Astrocyte (in vitro differentiated cells and primary cell): ENCODE measurements around the gene MARK1. TPM values are rescaled to one million over a fixed set of nuclear protein-coding genes. Genes with fewer than 3 reads are reported as not detected.

Experiments
- DNase-seq: peaks from one replicate; pipeline ENCODE4 v3.0.0-alpha.2; 2010; ENCODE audit warnings: low read depth
- FAIRE-seq: peaks from 2 replicates; lab custom pipeline; 2011; peaks lifted over from hg19 to GRCh38; lab: Jason Lieb, UNC
- H2AFZ ChIP-seq: 2 replicates; pipeline ENCODE4 v1.6.0; 2012; ENCODE audit warnings: low read depth, low read length, inconsistent platforms
- H3K27ac ChIP-seq: 2 replicates; pipeline ENCODE4 v1.5.1; 2011; ENCODE audit warnings: low read depth, low read length, inconsistent platforms
- H3K27me3 ChIP-seq: 2 replicates; pipeline ENCODE4 v1.6.0; 2011; ENCODE audit warnings: low read length, inconsistent platforms; ENCODE audit not compliant: insufficient read depth
- H3K36me3 ChIP-seq: 2 replicates; pipeline ENCODE4 v1.5.1; 2011; ENCODE audit warnings: low read length, inconsistent platforms; ENCODE audit not compliant: insufficient read depth
- H3K4me1 ChIP-seq: 2 replicates; pipeline ENCODE4 v1.5.1; 2011; ENCODE audit warnings: low read length, inconsistent platforms; ENCODE audit not compliant: insufficient read depth
- H3K4me2 ChIP-seq: 2 replicates; pipeline ENCODE4 v1.6.0; 2012; ENCODE audit warnings: low read length, inconsistent platforms
- H3K4me3 ChIP-seq: 2 replicates; pipeline ENCODE4 v1.5.1; 2011; ENCODE audit warnings: low read depth, mild to moderate bottlenecking, low read length, inconsistent platforms; ENCODE audit not compliant: insufficient read depth
- H3K79me2 ChIP-seq: 2 replicates; pipeline ENCODE4 v1.6.0; 2012; ENCODE audit warnings: mild to moderate bottlenecking, low read length, inconsistent platforms; ENCODE audit not compliant: insufficient read depth
- H3K9ac ChIP-seq: 2 replicates; pipeline ENCODE4 v1.6.0; 2012; ENCODE audit warnings: mild to moderate bottlenecking, low read length, inconsistent platforms
- H3K9me3 ChIP-seq: 2 replicates; pipeline ENCODE4 v1.5.1; 2012; ENCODE audit warnings: low read depth, mild to moderate bottlenecking, low read length, inconsistent platforms; ENCODE audit not compliant: insufficient read depth
- H4K20me1 ChIP-seq: 2 replicates; pipeline ENCODE4 v1.6.0; 2012; ENCODE audit warnings: low read length, inconsistent platforms; ENCODE audit not compliant: insufficient read depth
- H3K27ac Mint-ChIP-seq: one replicate; pipeline ENCODE4 v1.8.0; 2021; ENCODE audit warnings: mild to moderate bottlenecking, mixed read lengths; ENCODE audit not compliant: unreplicated experiment
- H3K27me3 Mint-ChIP-seq: one replicate; pipeline ENCODE4 v1.8.0; 2021; ENCODE audit warnings: low read depth, mixed read lengths; ENCODE audit not compliant: unreplicated experiment
- H3K36me3 Mint-ChIP-seq: one replicate; pipeline ENCODE4 v1.8.0; 2021; ENCODE audit warnings: low read depth, mixed read lengths; ENCODE audit not compliant: unreplicated experiment
- H3K4me1 Mint-ChIP-seq: one replicate; pipeline ENCODE4 v1.8.0; 2021; ENCODE audit warnings: low read depth, mixed read lengths; ENCODE audit not compliant: unreplicated experiment
- H3K4me3 Mint-ChIP-seq: one replicate; pipeline ENCODE4 v1.8.0; 2021; ENCODE audit warnings: mild to moderate bottlenecking, moderate library complexity, mixed read lengths; ENCODE audit not compliant: unreplicated experiment
- H3K9me3 Mint-ChIP-seq: one replicate; pipeline ENCODE4 v1.8.0; 2021; ENCODE audit warnings: mild to moderate bottlenecking, mixed read lengths; ENCODE audit not compliant: unreplicated experiment
- EZH2 ChIP-seq: IDR thresholded peaks from 2 replicates; pipeline ENCODE4 v1.6.1; 2012; ENCODE audit warnings: mild to moderate bottlenecking, low read length, inconsistent platforms; ENCODE audit not compliant: insufficient read depth
- total RNA-seq: library from RNA; stranded (reverse); gene quantifications from 2 replicates; pipeline ENCODE4 v1.2.1, GENCODE V29; 2021
- TF ChIP-seq, protein P1 (sequence below): IDR thresholded peaks from 2 replicates; pipeline ENCODE4 v1.5.1; 2011; ENCODE audit warnings: low read depth, mild to moderate bottlenecking, inconsistent platforms, low read length, moderate library complexity; ENCODE audit not compliant: insufficient read depth

MARK1 gene
- total RNA-seq, 1 donor from 2014 or later, result 10.8 TPM

DNA sequence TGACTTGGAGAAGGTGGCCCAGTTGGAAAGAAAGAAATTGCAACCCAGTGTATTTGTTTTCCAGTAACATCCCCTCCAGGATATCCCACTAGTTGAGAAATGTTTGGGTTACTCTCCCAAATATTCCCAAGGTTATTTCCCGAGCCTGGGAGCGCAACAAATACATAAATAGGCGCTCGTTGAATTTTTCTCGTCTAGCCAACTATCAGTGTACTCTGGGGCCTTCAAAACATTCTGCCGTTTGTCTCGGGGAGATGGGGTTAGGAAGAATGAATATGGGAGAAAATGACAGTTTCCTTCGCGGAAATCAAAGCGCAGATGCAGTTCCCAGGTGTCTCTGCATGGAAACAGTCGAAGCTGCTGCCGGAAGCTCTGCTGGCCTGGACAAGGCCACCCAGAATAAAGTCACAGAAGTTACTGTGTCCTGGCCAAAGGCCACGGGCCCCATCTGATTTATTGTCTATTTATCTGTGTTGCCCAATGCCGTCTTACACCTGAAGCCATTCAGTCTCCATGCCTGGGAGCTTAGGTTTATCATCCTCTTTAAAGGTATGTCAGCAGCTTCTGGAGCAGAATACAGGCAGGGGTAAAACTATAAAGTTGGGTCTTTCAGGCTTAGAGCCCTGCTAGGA is 163.2 kb downstream of the MARK1 start:
- peak overlapping the region; percentile 72 for H3K4me3 Mint-ChIP-seq
- Histone ChIP-seq H3K4me2 (peak overlapping the region; percentile 82), H3K79me2 (no peaks in the 10 kb centered on the region), H4K20me1 (no peaks in the 10 kb centered on the region), H3K4me3 (no peak overlapping the region), H3K36me3 (no peaks in the 10 kb centered on the region), H3K9me3 (no peaks in the 10 kb centered on the region), H2AFZ (no peak overlapping the region), H3K4me1 (peaks cover 3% of the 10 kb centered on the region), H3K9ac (no peak overlapping the region), H3K27me3 (peaks cover 23% of the 10 kb centered on the region), H3K27ac (no peak overlapping the region)
- H3K4me1 Mint-ChIP-seq, result no peaks in the 10 kb centered on the region
- H3K27ac Mint-ChIP-seq, result no peak overlapping the region
- no peaks in the 10 kb centered on the region for H3K9me3 Mint-ChIP-seq
- no peak for DNase-seq
- H3K36me3 Mint-ChIP-seq, result no peaks in the 10 kb centered on the region
- H3K27me3 Mint-ChIP-seq, result peaks cover 38% of the 10 kb centered on the region
- TF ChIP-seq EZH2, result no peak
- FAIRE-seq, result no peak

GRCh38 chr1:220692436-220693228 is 164.7 kb downstream of the MARK1 start:
- H3K4me1 ChIP-seq, result peaks cover 3% of the 10 kb centered on the region
- H3K27me3 ChIP-seq, result peaks cover 23% of the 10 kb centered on the region
- no peaks in the 10 kb centered on the region for H3K79me2 ChIP-seq
- no peak overlapping the region for H3K9ac ChIP-seq
- no peak overlapping the region for H3K4me3 ChIP-seq
- no peak overlapping the region for H2AFZ ChIP-seq
- H4K20me1 ChIP-seq, result no peaks in the 10 kb centered on the region
- Mint-ChIP-seq H3K4me1 (no peaks in the 10 kb centered on the region), H3K36me3 (no peaks in the 10 kb centered on the region), H3K27ac (no peak overlapping the region), H3K9me3 (no peaks in the 10 kb centered on the region), H3K27me3 (peaks cover 38% of the 10 kb centered on the region), H3K4me3 (no peak overlapping the region)
- no peak for FAIRE-seq
- no peak for DNase-seq
- no peak overlapping the region for H3K4me2 ChIP-seq
- no peak overlapping the region for H3K27ac ChIP-seq
- TF ChIP-seq, protein P1, sequence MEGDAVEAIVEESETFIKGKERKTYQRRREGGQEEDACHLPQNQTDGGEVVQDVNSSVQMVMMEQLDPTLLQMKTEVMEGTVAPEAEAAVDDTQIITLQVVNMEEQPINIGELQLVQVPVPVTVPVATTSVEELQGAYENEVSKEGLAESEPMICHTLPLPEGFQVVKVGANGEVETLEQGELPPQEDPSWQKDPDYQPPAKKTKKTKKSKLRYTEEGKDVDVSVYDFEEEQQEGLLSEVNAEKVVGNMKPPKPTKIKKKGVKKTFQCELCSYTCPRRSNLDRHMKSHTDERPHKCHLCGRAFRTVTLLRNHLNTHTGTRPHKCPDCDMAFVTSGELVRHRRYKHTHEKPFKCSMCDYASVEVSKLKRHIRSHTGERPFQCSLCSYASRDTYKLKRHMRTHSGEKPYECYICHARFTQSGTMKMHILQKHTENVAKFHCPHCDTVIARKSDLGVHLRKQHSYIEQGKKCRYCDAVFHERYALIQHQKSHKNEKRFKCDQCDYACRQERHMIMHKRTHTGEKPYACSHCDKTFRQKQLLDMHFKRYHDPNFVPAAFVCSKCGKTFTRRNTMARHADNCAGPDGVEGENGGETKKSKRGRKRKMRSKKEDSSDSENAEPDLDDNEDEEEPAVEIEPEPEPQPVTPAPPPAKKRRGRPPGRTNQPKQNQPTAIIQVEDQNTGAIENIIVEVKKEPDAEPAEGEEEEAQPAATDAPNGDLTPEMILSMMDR, result no peak
- no peak for TF ChIP-seq EZH2
- H3K9me3 ChIP-seq, result no peaks in the 10 kb centered on the region
- H3K36me3 ChIP-seq, result no peaks in the 10 kb centered on the region

DNA sequence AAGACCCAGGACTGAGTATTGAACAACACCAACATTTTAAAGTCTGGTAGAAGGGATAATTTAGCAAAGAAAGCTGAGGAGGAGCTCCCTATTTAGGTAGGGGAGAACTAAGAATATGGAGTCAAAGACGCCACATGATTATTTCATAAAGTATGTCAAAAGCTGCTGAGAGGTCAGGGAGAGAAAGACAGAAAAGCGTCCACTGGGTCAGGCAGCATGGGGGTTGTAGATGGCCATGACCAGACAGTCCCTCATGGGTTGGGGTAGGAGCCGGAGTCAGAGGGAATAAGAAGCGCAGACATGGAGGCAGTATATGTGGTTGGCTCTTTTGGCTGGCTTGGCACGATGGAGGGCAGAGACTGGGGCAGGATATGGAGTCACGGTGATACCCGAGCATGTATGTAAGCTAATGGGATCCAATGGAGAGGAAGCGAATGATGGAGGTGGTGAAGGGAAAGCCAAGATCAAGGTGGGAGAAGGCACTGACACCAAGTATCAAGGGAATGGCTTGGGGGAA is 167.0 kb downstream of the MARK1 start:
- Mint-ChIP-seq H3K4me3 (no peak overlapping the region), H3K27me3 (peaks cover 32% of the 10 kb centered on the region), H3K27ac (no peak overlapping the region), H3K9me3 (no peaks in the 10 kb centered on the region), H3K36me3 (no peaks in the 10 kb centered on the region), H3K4me1 (no peaks in the 10 kb centered on the region)
- Histone ChIP-seq H3K4me3 (no peak overlapping the region), H3K9me3 (no peaks in the 10 kb centered on the region), H3K36me3 (no peaks in the 10 kb centered on the region), H3K9ac (no peak overlapping the region), H2AFZ (no peak overlapping the region), H3K4me2 (no peak overlapping the region), H3K27ac (no peak overlapping the region), H3K4me1 (peaks cover 2% of the 10 kb centered on the region), H3K79me2 (no peaks in the 10 kb centered on the region), H4K20me1 (no peaks in the 10 kb centered on the region), H3K27me3 (peaks cover 15% of the 10 kb centered on the region)
- DNase-seq (no peak), FAIRE-seq (no peak)
- no peak for TF ChIP-seq EZH2
- TF ChIP-seq, protein P1, result no peak
